Heart left ventricle (tissue), 16 donors: Measurements from ENCODE around the gene MYMK. TPM values are rescaled to one million over a fixed set of nuclear protein-coding genes. Genes with fewer than 3 reads are reported as not detected.

Experiments
- ATAC-seq, 4 donors: fragments of 200-7000 bp; cut with Tn5 transposase; one replicate each; pipeline ENCODE4 v1.9.1; 2020 to 2022; ENCODE audit warnings: moderate library complexity in 4 of 4, mild to moderate bottlenecking in 3 of 4, moderate number of reproducible peaks in 1 of 4
- DNase-seq, 5 donors: peaks; one replicate each; pipeline ENCODE4 v3.0.0-alpha.2; 2020
- H3K27ac ChIP-seq, 12 donors: fragments of 200-600 bp; sonication (generic) in 4 of 12; one replicate each; pipeline versions ENCODE4 v1.5.0 to v1.8.0; 2016 to 2022; ENCODE audit warnings: mild to moderate bottlenecking in 2 of 12
- H3K27me3 ChIP-seq, 9 donors: fragments of 200-600 bp; sonication (generic) in 2 of 9; one replicate each; pipeline versions ENCODE4 v1.5.1 to v1.8.0; 2016 to 2022; ENCODE audit warnings: mild to moderate bottlenecking in 3 of 9
- H3K36me3 ChIP-seq, 9 donors: fragments of 200-600 bp; sonication (generic) in 2 of 9; one replicate each; pipeline versions ENCODE4 v1.5.0 to v1.8.0; 2018 to 2022; ENCODE audit warnings: mild to moderate bottlenecking in 2 of 9
- H3K4me1 ChIP-seq, 12 donors: fragments of 200-600 bp; sonication (generic) in 4 of 12; one replicate each; pipeline versions ENCODE4 v1.5.0 to v1.8.0; 2016 to 2022; ENCODE audit warnings: mild to moderate bottlenecking in 3 of 12
- H3K4me3 ChIP-seq, 12 donors: fragments of 200-600 bp; sonication (generic) in 4 of 12; one replicate each; pipeline versions ENCODE4 v1.5.0 to v1.8.0; 2017 to 2022; ENCODE audit warnings: mild to moderate bottlenecking in 9 of 12, moderate library complexity in 4 of 12
- H3K9me3 ChIP-seq, 12 donors: fragments of 200-600 bp; sonication (generic) in 4 of 12; one replicate each; pipeline versions ENCODE4 v1.5.0 to v1.8.0; 2016 to 2022; ENCODE audit warnings: mild to moderate bottlenecking in 1 of 12
- CTCF ChIP-seq, 12 donors: fragments of 200-600 bp; sonication (generic) in 4 of 12; IDR thresholded peaks; one replicate each; pipeline versions ENCODE4 v1.5.0 to v1.8.0; 2018 to 2022; ENCODE audit warnings: antibody characterized with exemption in 12 of 12, mild to moderate bottlenecking in 5 of 12
- POLR2A ChIP-seq, 2 donors: fragments of 450-650 bp; IDR thresholded peaks; one replicate each; pipeline ENCODE4 v1.6.1; 2017; ENCODE audit warnings: antibody characterized with exemption in 2 of 2, mild to moderate bottlenecking in 2 of 2, moderate library complexity in 2 of 2
- WGBS, 4 donors: extraction: QIAGEN DNeasy Blood & Tissue Kit in 2 of 4; methylation state at CpG; one replicate each; pipeline versions ENCODE4 v1.1.5 to v1.1.7; 2013 to 2018; 5-methylcytosine and 5-hydroxymethylcytosine counted together
- intact Hi-C, 10 donors: fragments of 100-400 bp; cut with DNase I; formaldehyde crosslinking; loops; one replicate each; pipeline versions ENCODE4 v1.11.1 to v1.14.2; 2022
- polyA plus RNA-seq, 2 donors: library from polyadenylated mRNA; stranded (reverse); fragments of 200-250 nt; gene quantifications; one replicate each; pipeline ENCODE4 v1.2.3, GENCODE V29; 2013
- total RNA-seq, 9 donors: library from RNA; depleted of rRNA in 2 of 9; stranded (reverse); fragments of >200 nt in 2 of 9; fragmentation: NEBNext Ultra II Directional in 3 of 9; extraction: Animal tissue kit (Norgen Biotek cat#: 25700) in 3 of 9; gene quantifications; one replicate each; pipeline versions ENCODE4 v1.1.0 to v1.2.4, GENCODE V29; 2016 to 2023
- donor health status: ischemic (EF 13 %, LVEDD 7.1; RV severe dilation, severe dysfunction).
- donor health status: healthy with polysubstance abuse.
- donor health status: DM: no; HTN: yes; CAD: no.
- donor health status: DM: no; HTN: no; CAD: no.
- donor health status: ischemic (EF 25% LVEDD 6.9; RV normal size, moderate dysfunction).
- donor health status: ischemic (EF 25% LVEDD 5.7; RV mildly dilated, moderate dysfunction).
- donor health status: healthy.
- donor health status: DM: yes; HTN: yes; CAD: no.
- donor health status: ischemic (EF 35%, LVEDD 5.7; RV mildly dilated, moderate dysfunction).
- donor health status: nonischemic (EF 11% LVEDD 7.7; RV severe dilation, severe dysfunction).
- donor health status: DM: yes; HTN: yes; CAD: no.
- donor health status: PGD.
- donor health status: ischemic (EF 29% LVEDD 5.4; RV normal size, mild dysfunction).
- donor health status: nonischemic (EF 23%, LVEDD 6.1; RV moderate dilation, normal function).

Gene MYMK
- total and polyA plus RNA-seq, 11 donors: not detected

GRCh38 chr9:133493845-133494540 lies 30.8 kb downstream of the MYMK start:
- Histone ChIP-seq H3K4me1 (peaks cover 0 to 24% (median 17%) of the 10 kb centered on the region in 12 donors), H3K36me3 (no peaks in the 10 kb centered on the region), H3K27me3 (peaks cover 0 to 2% (median 0%) of the 10 kb centered on the region in 9 donors), H3K27ac (no peak overlapping the region), H3K9me3 (no peaks in the 10 kb centered on the region), H3K4me3 (no peak overlapping the region)
- 93 to 94% (median 94%) methylated on average over 22 to 23 of the region's 23 CpGs for WGBS, 4 donors
- intact Hi-C loops: no loop called here
- DNase-seq (peak in 2 of 5 donors; percentile 15 to 27), ATAC-seq (no peak)
- TF ChIP-seq POLR2A (IDR thresholded peaks at IDR 0.05): no peak
- no peak for TF ChIP-seq CTCF (IDR thresholded peaks at IDR 0.05)

GRCh38 chr9:133493428-133493827 lies 31.3 kb downstream of the MYMK start:
- Histone ChIP-seq H3K4me3 (no peak overlapping the region), H3K27me3 (peaks cover 0 to 2% (median 0%) of the 10 kb centered on the region in 9 donors), H3K36me3 (no peaks in the 10 kb centered on the region), H3K4me1 (peaks cover 0 to 21% (median 15%) of the 10 kb centered on the region in 12 donors), H3K27ac (no peak overlapping the region), H3K9me3 (no peaks in the 10 kb centered on the region)
- 81 to 91% (median 88%) methylated on average over 2 to 11 of the region's 11 CpGs for WGBS, 4 donors
- DNase-seq (peak in 3 of 5 donors; percentile 17 to 45 (median 24)), ATAC-seq (no peak)
- no peak for TF ChIP-seq POLR2A (IDR thresholded peaks at IDR 0.05)
- TF ChIP-seq CTCF (IDR thresholded peaks at IDR 0.05): no peak
- intact Hi-C loops: no loop called here

- H3K4me3 ChIP-seq: no peak overlapping the region
- 41 to 63% (median 49%) methylated on average over 27 to 33 of the region's 33 CpGs for WGBS, 4 donors
- peak; percentile 7 to 52 (median 30) for ATAC-seq
- DNase-seq: peak in 3 of 5 donors; percentile 27 to 61 (median 50)
- H3K4me1 ChIP-seq: peaks cover 0 to 23% (median 16%) of the 10 kb centered on the region in 12 donors
- no peaks in the 10 kb centered on the region for H3K36me3 ChIP-seq
- peak overlapping the region in 9 of 12 donors; percentile 17 to 75 (median 36) for H3K27ac ChIP-seq
- peaks cover 0 to 2% (median 0%) of the 10 kb centered on the region in 9 donors for H3K27me3 ChIP-seq
- intact Hi-C loops: no loop called here
- TF ChIP-seq CTCF (IDR thresholded peaks at IDR 0.05) (no peak), POLR2A (IDR thresholded peaks at IDR 0.05) (no peak)
- no peaks in the 10 kb centered on the region for H3K9me3 ChIP-seq
Measured at GRCh38 chr9:133492061-133493021, 32.4 kb downstream of the MYMK start.

- WGBS, 4 donors: 88 to 95% (median 94%) methylated on average over 8 of the region's 8 CpGs
- no peak for TF ChIP-seq CTCF (IDR thresholded peaks at IDR 0.05)
- TF ChIP-seq POLR2A (IDR thresholded peaks at IDR 0.05): no peak
- H3K9me3 ChIP-seq: no peaks in the 10 kb centered on the region
- peak in 2 of 5 donors; percentile 23 to 27 for DNase-seq
- H3K4me3 ChIP-seq: no peak overlapping the region
- peak overlapping the region in 6 of 12 donors; percentile 23 to 74 (median 36) for H3K27ac ChIP-seq
- peaks cover 0 to 23% (median 16%) of the 10 kb centered on the region in 12 donors for H3K4me1 ChIP-seq
- peaks cover 0 to 1% (median 0%) of the 10 kb centered on the region in 9 donors for H3K27me3 ChIP-seq
- intact Hi-C loops: no loop called here
- no peaks in the 10 kb centered on the region for H3K36me3 ChIP-seq
- ATAC-seq: no peak
Measured at GRCh38 chr9:133491656-133491925, 33.2 kb downstream of the MYMK start.
